WI38 (cell line): ENCODE data around the gene MIB1.

Experiments
- H3K4me3 ChIP-seq: 2 replicates; pipeline ENCODE4 v1.5.1; 2011; ENCODE audit warnings: low read depth, mild to moderate bottlenecking, control low read depth, low read length
- CTCF ChIP-seq: IDR thresholded peaks from 2 replicates; pipeline ENCODE4 v1.5.1; 2012; ENCODE audit warnings: low read depth, mild to moderate bottlenecking, control low read depth, low read length

MIB1 gene

GRCh38 chr18:21739604-21740537, 721 bp upstream of the MIB1 start:
- peak overlapping the region; percentile 87 for H3K4me3 ChIP-seq
- no peak for TF ChIP-seq CTCF

- TF ChIP-seq CTCF: no peak
- H3K4me3 ChIP-seq: peak overlapping the region; percentile 87
These were observed 645 bp downstream of the MIB1 start for GRCh38 chr18:21741312-21741561.

GRCh38 chr18:21741562-21742314, 1.1 kb downstream of the MIB1 start:
- no peak for TF ChIP-seq CTCF

GRCh38 chr18:21742315-21742687, 1.7 kb downstream of the MIB1 start:
- peak overlapping the region; percentile 87 for H3K4me3 ChIP-seq
- no peak for TF ChIP-seq CTCF

More at GRCh38 chr18:21741562-21742314, 1.1 kb downstream of the MIB1 start:
- peak overlapping the region; percentile 87 for H3K4me3 ChIP-seq

- no peak overlapping the region; the same call in 1 of the 2 replicates for H3K4me3 ChIP-seq
- TF ChIP-seq CTCF: no peak
These were observed 2.7 kb downstream of the MIB1 start for GRCh38 chr18:21743166-21743832.

- TF ChIP-seq CTCF: no peak
- no peak overlapping the region for H3K4me3 ChIP-seq
These were observed 4.6 kb downstream of the MIB1 start for GRCh38 chr18:21745231-21745630.

- no peak overlapping the region for H3K4me3 ChIP-seq
- TF ChIP-seq CTCF: no peak
These were observed 6.7 kb downstream of the MIB1 start for GRCh38 chr18:21747268-21747667.
